ENCODE data around the gene TMEM139. TPM values are rescaled to one million over a fixed set of nuclear protein-coding genes. Genes with fewer than 3 reads are reported as not detected.

The TMEM139 gene
- total RNA-seq, 1 experiment from 2014 or later, result not detected

DNA sequence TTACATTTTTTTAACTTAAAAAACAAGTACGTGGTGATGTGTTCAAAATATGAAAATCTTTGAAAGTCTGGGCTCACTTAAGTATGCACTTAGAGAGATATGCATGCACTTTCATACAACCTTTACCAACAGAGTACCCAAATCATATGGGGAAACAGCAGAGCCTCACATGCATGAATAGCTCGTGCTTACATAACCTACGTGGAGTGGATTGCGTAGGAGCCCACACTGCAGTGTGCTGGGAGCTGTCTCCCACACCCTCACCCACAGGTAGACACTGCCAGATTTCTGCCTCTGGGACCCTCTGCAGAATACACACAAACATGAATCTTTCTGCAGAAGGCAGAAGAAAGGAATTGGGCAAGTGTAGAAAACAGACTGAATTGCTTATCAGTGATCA lies 31.7 kb downstream of the TMEM139 start:
- no peak for DNase-seq (ENCODE audit: low spot score)
- in situ Hi-C loops (cut with HindIII; ENCODE audit: low sequenced_read_pairs), result no loop called here

DNA sequence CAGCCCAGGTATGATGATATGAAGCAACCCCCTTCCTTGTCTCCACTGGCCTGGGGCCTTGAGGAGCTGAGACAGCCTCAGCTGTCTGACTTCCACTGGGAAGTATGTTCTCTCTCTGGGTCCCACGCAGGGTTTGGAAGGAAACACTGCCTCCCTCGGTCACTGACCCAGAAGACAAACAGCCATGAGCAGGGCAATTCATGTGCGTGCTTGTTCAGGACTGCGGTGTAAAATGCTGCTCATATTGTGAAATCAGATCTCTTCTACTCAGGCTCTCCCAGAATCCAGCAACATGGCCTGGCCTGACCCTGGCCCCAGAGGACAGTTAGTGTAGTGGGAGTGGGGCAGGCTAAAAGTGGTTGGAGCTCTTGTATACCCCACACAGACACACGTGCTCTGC lies 33.9 kb downstream of the TMEM139 start:
- DNase-seq (ENCODE audit: low spot score), result no peak
- in situ Hi-C loops (cut with HindIII; ENCODE audit: low sequenced_read_pairs), result no loop called here

- in situ Hi-C loops (cut with HindIII; ENCODE audit: low sequenced_read_pairs), result no loop called here
- no peak for DNase-seq (ENCODE audit: low spot score)
Observed at GRCh38 chr7:143320620-143321019, 35.9 kb downstream of the TMEM139 start.

DNA sequence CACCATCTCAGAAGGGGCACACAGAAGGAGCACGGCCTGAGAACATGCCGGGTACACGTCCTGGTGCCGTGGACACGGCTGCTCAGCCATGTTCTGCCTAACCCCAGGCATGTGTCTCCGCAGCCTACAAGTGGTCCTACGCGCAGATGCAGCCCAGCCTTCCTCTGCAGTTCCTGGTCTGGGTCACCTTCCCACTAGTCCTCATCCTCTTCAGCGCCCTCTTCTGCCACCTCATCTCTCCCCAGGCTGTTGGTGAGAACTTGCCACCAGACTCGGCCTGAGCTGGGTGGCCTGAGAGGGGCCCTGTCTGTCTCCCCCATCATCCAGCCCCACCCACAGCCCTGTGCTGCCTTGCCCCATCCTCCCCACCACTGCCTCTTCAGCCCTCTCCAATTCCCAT lies 36.5 kb downstream of the TMEM139 start:
- no peak for DNase-seq (ENCODE audit: low spot score)
- in situ Hi-C loops (cut with HindIII; ENCODE audit: low sequenced_read_pairs), result no loop called here

- in situ Hi-C loops (cut with HindIII; ENCODE audit: low sequenced_read_pairs), result no loop called here
- DNase-seq (ENCODE audit: low spot score), result no peak
Observed at GRCh38 chr7:143321734-143322133, 37.0 kb downstream of the TMEM139 start.

DNA sequence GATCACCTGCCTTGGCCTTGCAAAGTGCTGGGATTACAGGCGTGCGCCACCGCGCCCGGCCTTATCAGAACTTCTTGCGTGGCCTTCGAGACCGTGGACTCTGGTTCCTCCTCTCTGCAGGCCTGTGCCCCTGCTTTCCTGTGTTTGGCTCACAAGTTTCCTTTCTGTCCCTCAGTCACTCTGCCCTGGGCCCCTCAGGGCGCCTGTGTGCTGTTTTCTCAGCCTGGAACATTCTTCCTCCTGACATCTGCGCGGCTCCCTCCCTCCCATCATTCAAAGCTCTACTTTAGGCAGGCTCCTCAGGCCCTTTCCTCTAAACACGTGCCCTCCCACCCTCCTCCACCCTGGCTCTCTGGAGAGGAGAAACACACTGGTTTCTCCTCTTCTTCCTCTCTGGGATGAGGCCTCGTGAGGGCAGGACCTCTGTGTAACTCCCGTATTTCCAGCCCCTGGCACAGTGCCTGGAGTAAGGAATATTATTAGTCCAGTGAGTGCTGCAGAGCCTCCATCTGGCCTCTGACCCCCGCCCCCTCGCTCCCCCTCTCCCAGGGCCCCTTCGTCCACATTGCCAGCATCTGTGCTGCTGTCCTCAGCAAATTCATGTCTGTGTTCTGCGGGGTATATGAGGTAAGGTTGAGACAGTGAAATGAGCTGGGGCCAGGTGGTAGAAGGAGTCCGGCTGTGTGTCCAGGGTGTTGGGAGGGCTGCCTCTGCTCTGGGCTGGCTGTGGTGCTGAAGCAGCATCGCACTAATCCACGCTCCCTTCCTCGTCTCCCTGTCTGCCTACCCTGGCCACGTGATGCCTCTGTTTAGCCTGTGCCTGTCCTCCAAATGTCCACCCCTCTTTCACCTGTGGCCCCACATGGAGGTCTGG lies 38.2 kb downstream of the TMEM139 start:
- no peak for DNase-seq (ENCODE audit: low spot score)
- in situ Hi-C loops (cut with HindIII; ENCODE audit: low sequenced_read_pairs), result no loop called here

DNA sequence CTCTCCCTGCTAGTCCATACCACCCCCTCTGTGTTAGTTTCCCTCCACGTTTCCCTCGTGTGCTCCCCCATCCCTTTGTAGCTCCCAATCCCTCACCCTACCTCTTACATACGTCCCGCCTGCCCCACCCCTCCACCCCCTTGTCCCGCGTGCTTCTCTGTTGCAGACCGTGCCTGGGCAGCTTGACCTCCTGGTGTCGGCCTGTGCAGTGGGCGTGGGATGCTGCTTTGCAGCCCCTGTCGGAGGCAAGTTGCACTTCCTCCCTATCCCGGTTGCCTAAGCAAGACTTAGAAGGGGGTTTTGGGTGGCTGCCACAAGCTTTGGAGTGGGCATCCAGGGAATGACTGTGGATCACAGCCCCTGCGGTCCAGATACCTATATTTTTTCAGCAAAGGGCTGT lies 38.9 kb downstream of the TMEM139 start:
- DNase-seq (ENCODE audit: low spot score), result no peak
- in situ Hi-C loops (cut with HindIII; ENCODE audit: low sequenced_read_pairs), result no loop called here

GRCh38 chr7:143325240-143325639 lies 40.5 kb downstream of the TMEM139 start:
- in situ Hi-C loops (cut with HindIII; ENCODE audit: low sequenced_read_pairs), result no loop called here
- no peak for DNase-seq (ENCODE audit: low spot score)

GRCh38 chr7:143327903-143328302 lies 43.1 kb downstream of the TMEM139 start:
- no peak for DNase-seq (ENCODE audit: low spot score)
- in situ Hi-C loops (cut with HindIII; ENCODE audit: low sequenced_read_pairs), result no loop called here

DNA sequence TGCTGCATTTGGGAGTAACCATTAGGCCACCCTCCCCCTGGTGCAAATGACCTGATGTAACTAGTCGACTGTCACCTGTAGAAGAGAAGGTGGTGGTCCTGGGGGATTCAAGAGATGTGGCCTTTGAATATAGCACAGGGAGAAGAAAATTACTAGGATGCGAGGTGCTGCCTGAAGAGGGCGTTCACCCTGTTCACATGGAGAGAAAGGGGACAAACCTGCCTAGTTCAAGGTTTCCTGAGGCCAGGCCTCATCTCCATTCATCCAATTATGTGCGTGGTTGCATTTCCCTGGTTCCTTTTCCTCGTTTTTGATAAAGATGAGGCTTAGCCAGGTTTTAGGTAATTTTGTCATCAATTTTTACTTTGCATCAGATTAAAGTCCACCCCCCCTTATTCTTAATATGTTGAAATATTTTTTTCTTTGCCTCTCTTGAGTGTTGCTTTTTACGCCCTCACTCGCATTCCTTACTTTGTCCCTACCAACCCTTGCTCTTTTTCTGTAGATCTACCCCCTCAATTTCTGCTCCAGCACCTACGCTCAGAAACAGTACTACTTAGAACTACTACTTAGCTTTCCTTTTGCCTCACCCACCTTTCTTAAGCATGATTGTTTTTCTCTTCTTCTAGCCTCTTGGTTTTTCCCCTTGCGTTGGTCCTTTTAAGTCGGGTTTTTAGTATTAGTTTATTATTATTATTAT lies 44.9 kb downstream of the TMEM139 start:
- in situ Hi-C loops (cut with HindIII; ENCODE audit: low sequenced_read_pairs), result no loop called here
- no peak for DNase-seq (ENCODE audit: low spot score)

- in situ Hi-C loops (cut with HindIII; ENCODE audit: low sequenced_read_pairs), result no loop called here
Observed at GRCh38 chr7:143331179-143331801, 46.5 kb downstream of the TMEM139 start.

DNA sequence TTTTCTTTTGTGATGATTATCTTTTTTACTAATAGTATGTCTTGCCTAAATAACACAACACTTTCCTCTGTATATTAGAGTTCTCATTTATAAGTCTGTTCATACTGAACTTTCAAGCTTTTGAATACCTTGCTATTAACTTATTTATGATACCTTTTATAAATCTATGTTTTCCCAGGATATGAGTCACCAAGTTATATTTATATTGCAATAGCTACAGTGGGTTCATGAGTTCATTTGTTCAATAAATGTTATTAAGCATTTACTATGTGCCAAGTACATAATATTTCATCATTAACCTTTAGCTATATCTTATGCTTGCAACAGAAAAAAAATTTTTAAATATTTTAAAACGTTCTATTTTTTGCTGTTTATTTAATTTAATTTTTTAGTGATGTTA lies 49.5 kb downstream of the TMEM139 start:
- in situ Hi-C loops (cut with HindIII; ENCODE audit: low sequenced_read_pairs), result no loop called here
- no peak for DNase-seq (ENCODE audit: low spot score)

More at GRCh38 chr7:143331179-143331801, 46.5 kb downstream of the TMEM139 start:
- DNase-seq (ENCODE audit: low spot score), result no peak

- in situ Hi-C loops (cut with HindIII; ENCODE audit: low sequenced_read_pairs), result no loop called here
- no peak for DNase-seq (ENCODE audit: low spot score)
Observed at GRCh38 chr7:143337216-143337615, 52.5 kb downstream of the TMEM139 start.

Other genes with a start within 250 kb of the TMEM139 start
- gene OR6V1, start 232.6 kb upstream of the TMEM139 start, total RNA-seq (2014; rRNA removed; shearing (Covaris generic)), result not detected in 2 replicates
- gene PIP, start 152.9 kb upstream of the TMEM139 start, total RNA-seq (2014; rRNA removed; shearing (Covaris generic)), result not detected in 2 replicates
- not detected in 2 replicates for gene TAS2R39, start 101.5 kb upstream of the TMEM139 start, total RNA-seq (2014; rRNA removed; shearing (Covaris generic))
- not detected in 2 replicates for gene TAS2R40, start 62.9 kb upstream of the TMEM139 start, total RNA-seq (2014; rRNA removed; shearing (Covaris generic))
- 3.2 and 7.0 TPM in 2 replicates for gene GSTK1, start 21.5 kb upstream of the TMEM139 start, total RNA-seq (2014; rRNA removed; shearing (Covaris generic))
- gene CASP2, start 3.4 kb downstream of the TMEM139 start, total RNA-seq (2014; rRNA removed; shearing (Covaris generic)), result 4.9 and 5.9 TPM in 2 replicates
- not detected in 2 replicates for gene CLCN1, start 31.2 kb downstream of the TMEM139 start, total RNA-seq (2014; rRNA removed; shearing (Covaris generic))
- 0.06 and 0.31 TPM in 2 replicates for gene FAM131B, start 77.8 kb downstream of the TMEM139 start, total RNA-seq (2014; rRNA removed; shearing (Covaris generic))
- 25.0 and 33.5 TPM in 2 replicates for gene ZYX, start 96.4 kb downstream of the TMEM139 start, total RNA-seq (2014; rRNA removed; shearing (Covaris generic))
- not detected in 2 replicates for gene EPHA1, start 123.9 kb downstream of the TMEM139 start, total RNA-seq (2014; rRNA removed; shearing (Covaris generic))
- not detected in 2 replicates for gene TAS2R60, start 158.5 kb downstream of the TMEM139 start, total RNA-seq (2014; rRNA removed; shearing (Covaris generic))
- not detected in 2 replicates for gene TAS2R41, start 192.9 kb downstream of the TMEM139 start, total RNA-seq (2014; rRNA removed; shearing (Covaris generic))